SU-DHL-6 (cell line): ENCODE data around the gene PLCH1.

Experiments used
- H2AFZ ChIP-seq: fragments of 200-600 bp; sonication (generic); 2 replicates; pipeline ENCODE4 v1.6.1; 2014; ENCODE audit warnings: low read depth, mild to moderate bottlenecking, moderate library complexity, mixed read lengths, antibody characterized with exemption, low read length; ENCODE audit not compliant: severe bottlenecking
- H3F3A ChIP-seq: fragments of 200-600 bp; shearing (Covaris generic); 2 replicates; pipeline ENCODE4 v1.6.0; 2016; ENCODE audit warnings: antibody characterized with exemption, mild to moderate bottlenecking; ENCODE audit not compliant: insufficient read depth
- H3K27ac ChIP-seq: fragments of 200-600 bp; sonication (generic); 2 replicates; pipeline ENCODE4 v1.5.1; 2016; ENCODE audit warnings: low read depth, mild to moderate bottlenecking, low read length, moderate library complexity, mixed read lengths
- H3K27me3 ChIP-seq: fragments of 200-600 bp; sonication (generic), shearing (Covaris generic); 2 replicates; pipeline ENCODE4 v1.6.0; 2014; ENCODE audit warnings: mild to moderate bottlenecking, low read length
- H3K36me3 ChIP-seq: fragments of 200-600 bp; sonication (generic); 2 replicates; pipeline ENCODE4 v1.6.1; 2014; ENCODE audit warnings: mild to moderate bottlenecking, low read length, mixed read lengths
- H3K4me2 ChIP-seq: fragments of 300-600, 200-600 bp; shearing (Covaris generic), sonication (generic); 2 replicates; pipeline ENCODE4 v1.6.0; 2014; ENCODE audit warnings: low read length, low read depth, mild to moderate bottlenecking; ENCODE audit not compliant: poor library complexity, severe bottlenecking
- H3K4me3 ChIP-seq: fragments of 200-600 bp; sonication (generic); 2 replicates; pipeline ENCODE4 v1.5.1; 2014; ENCODE audit warnings: antibody characterized with exemption, low read length, mild to moderate bottlenecking, mixed read lengths; ENCODE audit not compliant: insufficient read depth, poor library complexity, severe bottlenecking
- H3K79me2 ChIP-seq: fragments of 200-600 bp; sonication (generic); 2 replicates; pipeline ENCODE4 v1.6.1; 2014; ENCODE audit warnings: mild to moderate bottlenecking, low read length, moderate library complexity; ENCODE audit not compliant: insufficient read depth
- H3K9ac ChIP-seq: fragments of 200-600 bp; sonication (generic); 2 replicates; pipeline ENCODE4 v1.7.0; 2014; ENCODE audit warnings: mild to moderate bottlenecking, low read length
- H3K9me2 ChIP-seq: fragments of 200-600 bp; sonication (generic); replicated peaks from 2 replicates; pipeline ENCODE4 v1.6.1; 2014; ENCODE audit warnings: low read length; ENCODE audit not compliant: insufficient read depth
- H3K9me3 ChIP-seq: fragments of 200-600 bp; sonication (generic); 2 replicates; pipeline ENCODE4 v1.6.1; 2014; ENCODE audit warnings: low read length, mixed read lengths; ENCODE audit not compliant: insufficient read depth
- H4K20me1 ChIP-seq: fragments of 200-600 bp; sonication (generic); 2 replicates; pipeline ENCODE4 v1.6.1; 2014; ENCODE audit warnings: low read depth, mild to moderate bottlenecking, antibody characterized with exemption, low read length, moderate library complexity, mixed read lengths
- CTCF ChIP-seq: fragments of 200-600 bp; sonication (generic); IDR thresholded peaks from one replicate; pipeline ENCODE4 v1.5.1; 2017; ENCODE audit warnings: antibody characterized with exemption, mild to moderate bottlenecking, low read length, moderate library complexity; ENCODE audit not compliant: insufficient read depth, poor library complexity, severe bottlenecking
- EZH2phosphoT487 ChIP-seq: fragments of 200-600 bp; sonication (generic), shearing (Covaris generic); conservative IDR thresholded peaks from 2 replicates; pipeline ENCODE4 v1.6.1; 2018; ENCODE audit warnings: mild to moderate bottlenecking, antibody characterized with exemption, low read length, moderate library complexity, mixed read lengths

The PLCH1 gene

GRCh38 chr3:155714295-155714718 lies 30.6 kb downstream of the PLCH1 start:
- Histone ChIP-seq H3F3A (no peaks in the 10 kb centered on the region), H3K36me3 (no peaks in the 10 kb centered on the region), H3K27ac (no peak overlapping the region), H4K20me1 (no peaks in the 10 kb centered on the region), H3K4me3 (no peak overlapping the region), H3K4me2 (no peak overlapping the region), H3K79me2 (no peaks in the 10 kb centered on the region), H3K9me2 (no peaks in the 10 kb centered on the region), H3K9ac (no peak overlapping the region), H3K9me3 (no peaks in the 10 kb centered on the region), H2AFZ (no peak overlapping the region), H3K27me3 (no peaks in the 10 kb centered on the region)
- TF ChIP-seq CTCF, result no peak
- no peak for TF ChIP-seq EZH2phosphoT487

- Histone ChIP-seq H3K9me2 (no peaks in the 10 kb centered on the region), H3K27ac (no peak overlapping the region), H3K36me3 (no peaks in the 10 kb centered on the region), H2AFZ (no peak overlapping the region), H3K79me2 (no peaks in the 10 kb centered on the region), H3F3A (no peaks in the 10 kb centered on the region), H4K20me1 (no peaks in the 10 kb centered on the region), H3K9me3 (no peaks in the 10 kb centered on the region), H3K27me3 (no peaks in the 10 kb centered on the region), H3K4me3 (no peak overlapping the region), H3K4me2 (no peak overlapping the region), H3K9ac (no peak overlapping the region)
- TF ChIP-seq EZH2phosphoT487, result no peak
- no peak for TF ChIP-seq CTCF
Measured at GRCh38 chr3:155712008-155712407, 32.9 kb downstream of the PLCH1 start.

- no peak overlapping the region for H3K9ac ChIP-seq
- H3K36me3 ChIP-seq, result no peaks in the 10 kb centered on the region
- H4K20me1 ChIP-seq, result no peaks in the 10 kb centered on the region
- no peak overlapping the region for H3K4me2 ChIP-seq
- no peak overlapping the region for H2AFZ ChIP-seq
- H3K79me2 ChIP-seq, result no peaks in the 10 kb centered on the region
- TF ChIP-seq CTCF, result no peak
- no peak for TF ChIP-seq EZH2phosphoT487
- H3K27ac ChIP-seq, result no peak overlapping the region
- no peaks in the 10 kb centered on the region for H3K9me2 ChIP-seq
- no peaks in the 10 kb centered on the region for H3K9me3 ChIP-seq
- H3F3A ChIP-seq, result no peaks in the 10 kb centered on the region
- no peak overlapping the region for H3K4me3 ChIP-seq
- H3K27me3 ChIP-seq, result no peaks in the 10 kb centered on the region
Measured at GRCh38 chr3:155704771-155705559, 39.9 kb downstream of the PLCH1 start.
